HG02759 (cell line): Measurements from ENCODE around the gene CYP2W1.

Source experiments
- ATAC-seq: cut with Tn5 transposase; IDR thresholded peaks from one replicate; pipeline ENCODE4 v1.9.1; 2021; ENCODE audit warnings: mild to moderate bottlenecking, moderate library complexity; ENCODE audit not compliant: unreplicated experiment

CYP2W1 gene

GRCh38 chr7:966291-967069, 16.5 kb upstream of the CYP2W1 start:
- ATAC-seq: no peak

- no peak for ATAC-seq
Measured at GRCh38 chr7:967361-968082, 15.5 kb upstream of the CYP2W1 start.

- ATAC-seq: no peak
Measured at GRCh38 chr7:968205-969105, 14.5 kb upstream of the CYP2W1 start.

DNA sequence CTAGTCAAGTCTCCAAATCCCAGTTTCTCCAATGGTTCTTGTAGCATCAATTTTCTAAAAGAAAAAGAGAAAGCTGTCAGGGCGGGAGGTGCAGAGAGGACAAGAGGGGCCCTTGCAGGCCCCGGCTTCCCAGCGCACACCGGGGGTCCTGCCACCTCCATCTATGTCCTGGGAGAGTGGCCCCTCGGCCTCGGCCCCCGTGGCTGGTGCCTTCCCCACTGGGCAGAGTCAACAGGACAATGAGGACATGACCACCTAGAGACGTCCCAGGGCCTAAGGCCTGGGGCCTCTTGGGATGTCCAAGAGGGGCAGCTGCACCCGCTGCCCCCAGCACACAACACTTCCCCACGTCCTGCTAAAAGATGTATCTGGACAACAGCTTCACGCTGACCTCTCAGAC, 13.6 kb upstream of the CYP2W1 start:
- no peak for ATAC-seq

GRCh38 chr7:970744-971143, 12.2 kb upstream of the CYP2W1 start:
- ATAC-seq: no peak

DNA sequence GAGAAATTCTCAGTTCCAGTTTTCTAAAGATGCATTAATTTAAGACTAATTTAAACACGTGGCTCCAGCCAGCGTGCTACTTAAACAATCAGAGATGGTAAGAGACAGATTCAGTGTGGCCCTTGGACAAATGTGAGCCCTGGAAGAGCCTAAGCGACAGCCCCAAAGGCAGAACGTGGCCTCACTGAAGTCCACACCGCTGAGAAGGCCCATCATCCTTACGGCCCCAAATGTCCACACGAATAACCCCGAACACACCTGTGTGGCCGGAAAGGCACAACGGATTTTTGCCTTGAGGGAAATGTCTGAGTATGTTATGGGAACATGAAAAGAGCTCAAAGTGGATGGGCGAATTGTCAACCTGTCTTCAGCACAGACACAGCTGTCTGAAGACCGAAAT, 10.9 kb upstream of the CYP2W1 start:
- no peak for ATAC-seq

DNA sequence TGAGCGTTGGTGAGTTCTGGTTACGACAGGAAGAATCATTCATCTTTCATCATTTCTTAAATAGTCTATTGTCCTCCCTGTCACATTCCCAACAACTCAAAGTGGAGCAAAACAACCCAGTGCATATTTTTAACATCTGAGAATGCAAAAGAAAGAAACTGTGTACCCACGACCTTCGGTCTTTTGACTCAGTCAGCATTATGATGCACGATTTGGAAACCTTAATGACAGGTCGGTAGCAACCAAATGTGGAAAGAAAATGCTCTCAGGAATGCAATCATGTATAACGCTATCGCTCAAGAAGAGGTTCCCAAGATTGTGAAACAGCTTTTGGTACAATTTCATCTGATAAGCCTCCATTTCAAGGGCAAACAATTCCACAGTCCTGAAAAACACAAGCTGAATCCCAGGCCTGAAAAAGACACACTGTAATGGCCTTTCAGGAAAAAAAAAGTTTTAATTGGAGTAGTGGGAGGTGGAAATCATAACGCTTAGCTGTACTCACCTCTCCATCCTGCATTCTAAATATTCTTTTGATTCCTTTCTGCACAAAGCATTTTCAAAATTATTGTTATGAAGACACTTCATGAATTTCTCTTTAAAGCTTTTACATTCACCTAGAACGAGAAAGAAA, 10.2 kb upstream of the CYP2W1 start:
- no peak for ATAC-seq

DNA sequence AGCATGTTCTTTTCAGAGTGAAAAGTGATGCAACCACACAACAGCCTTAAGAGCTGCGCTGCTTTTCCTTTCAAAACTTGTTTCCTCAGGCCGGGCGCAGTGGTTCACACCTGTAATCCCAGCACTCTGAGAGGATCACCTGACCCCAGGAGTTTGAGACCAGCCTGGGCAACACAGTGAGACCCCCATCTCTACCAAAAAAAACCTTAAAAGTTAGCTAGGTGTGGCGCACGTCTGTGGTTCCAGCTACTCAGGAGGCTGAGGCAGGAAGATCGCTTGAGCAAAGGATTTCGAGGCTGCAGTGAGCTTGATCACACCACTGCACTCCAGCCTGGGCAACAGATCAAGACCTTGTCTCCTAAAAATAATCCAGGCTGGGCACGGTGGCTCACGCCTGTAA, 9.7 kb upstream of the CYP2W1 start:
- no peak for ATAC-seq

DNA sequence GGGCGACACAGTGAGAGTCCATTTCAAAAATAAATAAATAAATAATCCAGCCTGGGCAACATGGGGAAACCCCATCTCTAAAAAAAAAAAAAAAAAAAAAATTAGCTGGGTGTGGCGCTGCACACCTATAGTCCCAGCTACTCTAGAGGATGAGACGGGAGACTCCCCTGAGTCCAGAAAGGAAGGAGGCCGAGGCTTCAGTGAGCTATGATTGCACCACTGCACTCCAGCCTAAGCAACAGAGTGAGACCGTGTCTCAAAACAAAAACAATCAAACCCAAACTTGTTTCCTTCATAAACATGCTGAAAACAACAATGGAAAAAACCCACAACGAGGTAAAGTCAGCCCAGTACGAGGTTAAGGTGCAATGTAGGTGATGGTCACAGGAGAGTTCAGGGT, 8.8 kb upstream of the CYP2W1 start:
- ATAC-seq: no peak

- ATAC-seq: peak; percentile 72
Measured at GRCh38 chr7:974820-975681, 7.9 kb upstream of the CYP2W1 start, which contains the start of gene COX19. Gene COX19 (minus strand): TSS chr7:975549. CDS start chr7:975509, 40 bp downstream.

DNA sequence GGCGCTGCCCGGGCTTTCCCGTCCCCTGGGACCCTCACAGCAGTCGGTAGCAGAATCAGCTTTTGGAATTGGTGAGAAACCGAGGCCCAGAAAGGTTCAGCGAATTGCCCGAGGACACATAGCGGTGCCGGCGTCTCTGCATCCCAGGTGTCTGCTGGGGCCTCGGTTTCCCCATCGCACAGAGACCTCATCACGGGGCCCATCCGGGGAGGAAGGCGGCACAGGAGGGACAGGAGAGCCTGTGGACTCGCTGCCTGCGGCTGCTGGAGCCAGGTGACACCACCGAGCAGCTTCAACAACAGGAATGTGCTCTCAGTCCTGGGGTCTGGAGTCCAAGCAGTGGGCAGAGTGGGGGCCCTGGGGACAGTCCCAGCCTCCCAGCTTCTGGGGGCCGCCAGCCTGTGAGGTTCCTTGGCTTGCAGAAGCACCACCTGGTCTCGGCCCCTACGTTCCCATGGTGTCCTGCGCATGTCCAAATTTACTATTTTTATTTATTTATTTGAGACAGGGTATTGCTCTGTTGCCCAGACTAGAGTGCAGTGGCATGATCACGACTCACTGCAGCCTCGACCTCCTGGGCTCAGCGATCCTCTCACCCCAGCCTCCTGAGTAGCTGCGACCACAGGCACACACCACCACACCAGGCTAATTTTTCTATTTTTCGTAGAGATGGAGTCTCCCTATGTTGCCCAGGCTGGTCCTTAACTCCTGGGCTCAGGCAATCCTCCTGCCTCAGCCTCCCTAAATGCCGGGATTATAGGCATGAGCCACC, 7.1 kb upstream of the CYP2W1 start:
- no peak for ATAC-seq

DNA sequence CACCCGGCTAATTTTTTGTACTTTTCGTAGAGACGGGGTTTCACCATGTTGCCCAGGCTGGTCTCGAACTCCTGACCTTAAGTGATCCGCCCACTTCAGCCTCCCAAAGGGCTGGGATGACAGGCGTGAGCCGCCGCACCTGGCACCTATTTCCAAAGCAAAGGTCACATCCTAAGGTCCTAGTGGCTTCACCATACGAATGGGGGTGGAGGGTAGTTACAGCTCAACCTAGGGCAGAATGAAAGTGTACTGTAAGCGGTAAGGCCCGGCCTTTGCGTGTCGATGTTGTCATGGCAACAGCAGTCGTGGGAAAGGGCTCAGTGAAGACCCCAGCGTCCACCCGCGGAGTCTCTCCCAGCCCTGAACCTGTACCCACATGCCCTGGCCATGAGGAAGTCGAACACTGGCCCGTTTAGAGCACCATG, 6.1 kb upstream of the CYP2W1 start:
- ATAC-seq: no peak

GRCh38 chr7:977326-978048, 5.5 kb upstream of the CYP2W1 start:
- peak; percentile 54 for ATAC-seq

- no peak for ATAC-seq
Measured at GRCh38 chr7:978049-978346, 5.0 kb upstream of the CYP2W1 start.

DNA sequence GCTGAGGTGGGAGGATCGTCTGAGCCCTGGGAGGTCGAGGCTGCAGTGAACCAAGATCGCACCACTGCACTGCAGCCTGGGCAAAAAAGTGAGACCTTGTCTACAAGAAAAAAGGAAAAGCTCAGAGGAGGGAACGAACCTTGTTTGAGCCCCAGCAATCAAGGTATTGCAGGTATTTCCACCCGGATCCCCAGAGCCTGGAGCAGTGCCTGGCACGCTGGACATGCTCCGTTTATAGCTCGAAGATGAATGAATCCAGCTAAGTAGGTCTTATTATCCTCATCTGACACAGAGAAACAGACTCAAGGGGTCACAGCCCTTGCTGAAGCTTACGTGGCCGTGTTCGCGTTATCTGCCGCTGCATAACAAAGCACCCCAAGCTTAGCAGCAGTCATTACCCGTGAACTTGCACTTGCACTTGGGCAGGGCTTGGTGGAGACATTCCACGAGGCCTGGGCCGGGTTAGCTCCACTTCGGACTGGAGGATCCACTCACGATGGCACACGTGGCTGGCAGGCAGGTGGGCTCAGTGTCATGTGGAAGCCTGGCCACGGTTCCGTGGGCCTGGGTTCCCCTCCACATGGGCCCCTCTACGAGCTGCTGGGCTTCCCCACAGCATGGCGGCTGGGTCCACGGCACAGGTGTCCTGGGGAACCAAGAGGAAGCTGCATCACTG, 4.4 kb upstream of the CYP2W1 start:
- ATAC-seq: no peak

DNA sequence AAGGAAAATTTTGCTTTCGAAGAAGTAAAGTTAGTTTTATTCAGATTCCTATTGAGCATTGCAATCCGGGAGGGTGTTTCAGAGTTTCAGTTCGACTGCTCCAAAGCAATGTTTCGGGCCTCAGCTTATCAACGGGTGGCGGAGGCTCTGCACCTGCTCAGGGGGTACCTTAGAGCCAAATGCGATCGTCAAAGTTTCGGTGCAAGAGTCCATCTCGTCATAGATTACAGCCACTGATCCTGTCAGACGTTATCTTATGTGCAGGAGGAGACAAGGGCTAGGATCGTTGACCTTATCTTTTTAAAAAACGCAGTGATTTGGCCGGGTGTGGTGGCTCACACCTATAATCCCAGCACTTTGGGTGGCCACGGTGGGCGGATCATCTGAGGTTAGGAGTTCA, 3.8 kb upstream of the CYP2W1 start:
- ATAC-seq: no peak

DNA sequence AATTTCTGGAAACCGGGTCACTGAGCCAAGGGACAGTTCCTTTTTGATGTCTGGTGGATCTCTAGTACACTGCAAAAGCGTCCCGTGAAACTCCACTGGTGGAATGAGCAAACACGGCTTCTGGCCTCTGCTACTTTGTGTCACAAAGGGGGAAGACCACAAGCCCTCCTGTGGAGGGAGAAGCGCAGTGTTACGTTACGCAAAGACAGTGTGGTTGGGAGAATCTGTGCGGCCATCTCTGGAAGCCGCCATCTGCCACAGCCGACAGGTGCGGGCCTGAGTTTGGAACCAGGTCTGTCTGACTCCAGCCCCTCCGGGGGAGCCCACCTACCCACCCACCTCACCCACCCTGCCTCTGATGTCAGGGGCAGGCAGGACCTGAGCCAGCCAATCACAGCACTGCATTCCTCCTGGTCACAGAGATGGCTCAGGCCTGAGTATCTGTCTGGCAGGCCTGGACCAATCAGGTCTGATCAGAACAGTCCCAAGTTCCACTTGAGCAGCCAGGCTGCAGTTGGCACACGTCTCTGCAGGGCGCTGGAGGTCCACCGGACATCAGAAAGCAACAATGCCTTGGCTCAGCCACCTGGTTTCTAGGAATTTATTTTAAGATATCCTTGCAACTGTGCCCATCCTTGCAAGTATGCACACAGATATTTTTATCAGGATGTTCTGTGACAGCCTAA, 3.0 kb upstream of the CYP2W1 start:
- no peak for ATAC-seq
